MV-4-11 (cell line): ENCODE measurements around the gene MVB12B.

Source experiments
- DNase-seq: peaks from one replicate; lab custom pipeline; 2025; lab: John Stamatoyannopoulos, UW

Gene MVB12B

DNA sequence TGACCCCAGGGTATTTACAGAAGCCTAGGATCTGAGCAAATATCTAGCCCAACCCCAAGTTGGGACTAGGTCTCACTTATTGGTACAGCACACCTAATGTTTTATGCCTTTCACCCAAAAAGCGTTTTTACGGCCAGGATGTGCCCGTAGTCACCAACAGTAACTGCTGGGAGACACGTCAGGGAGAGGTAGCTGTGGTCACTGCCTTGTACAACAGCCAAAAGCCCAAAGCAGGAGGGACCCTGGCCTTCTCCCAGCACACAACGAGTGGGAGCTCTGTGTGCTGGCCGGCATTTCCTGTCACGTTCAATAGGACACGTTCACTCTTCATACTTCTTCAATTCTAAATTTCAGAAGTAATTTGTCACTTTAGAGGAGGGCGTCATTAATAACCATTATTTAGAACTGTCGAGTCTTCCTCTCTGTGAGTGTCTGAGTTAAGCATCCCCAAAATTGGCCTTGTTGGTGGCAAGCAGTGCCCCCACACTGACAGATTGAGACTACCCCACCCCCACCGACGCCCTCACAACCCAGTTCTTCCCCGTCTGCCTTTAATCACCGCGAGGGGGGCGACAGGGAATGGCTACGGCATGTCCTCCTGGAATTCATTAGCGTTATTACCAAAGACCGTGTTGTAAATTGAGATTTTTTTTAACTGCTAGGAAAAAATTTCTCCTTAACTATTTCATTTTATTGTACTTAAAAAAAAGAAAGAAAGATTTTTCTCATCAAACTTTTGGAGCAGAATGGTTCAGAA is 80.7 kb downstream of the MVB12B start:
- no peak for DNase-seq

DNA sequence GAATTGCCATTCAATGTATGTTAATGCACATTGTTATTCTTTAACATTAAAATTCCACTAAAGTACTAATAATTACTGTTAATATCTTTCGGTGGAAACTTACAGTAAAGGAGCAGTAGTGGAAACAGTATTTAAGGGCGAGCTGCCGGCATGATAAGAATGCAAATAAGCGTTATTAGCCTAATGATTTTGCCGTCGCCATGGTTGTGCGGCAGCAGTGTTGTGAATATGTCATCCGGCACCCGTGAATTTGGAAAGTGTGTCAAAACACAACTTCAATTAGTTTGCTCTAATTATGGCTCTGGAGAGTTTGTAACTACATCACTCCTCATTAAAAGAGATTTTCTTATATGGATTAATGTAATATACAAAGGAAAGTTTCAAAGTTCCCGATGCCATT is 81.4 kb downstream of the MVB12B start:
- no peak for DNase-seq

DNA sequence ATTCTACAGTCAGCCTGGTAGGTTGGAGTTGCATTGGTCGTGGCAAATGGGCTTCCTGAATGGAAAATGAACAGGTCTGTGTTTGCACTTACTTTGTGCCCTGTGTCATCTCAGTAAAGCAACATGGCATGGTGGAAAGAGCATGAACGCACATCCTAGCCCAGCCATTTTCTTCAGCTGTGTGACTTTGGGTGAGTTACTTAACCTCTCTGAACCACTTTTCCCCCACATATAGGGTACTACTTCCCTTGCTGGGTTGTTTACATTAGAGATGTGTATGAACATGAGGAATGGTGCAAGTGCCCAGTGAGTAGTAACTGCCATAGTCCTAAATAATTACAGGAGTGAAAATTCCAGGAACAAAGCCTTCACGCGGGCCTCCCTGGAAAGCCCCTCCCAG is 83.6 kb downstream of the MVB12B start:
- no peak for DNase-seq

DNA sequence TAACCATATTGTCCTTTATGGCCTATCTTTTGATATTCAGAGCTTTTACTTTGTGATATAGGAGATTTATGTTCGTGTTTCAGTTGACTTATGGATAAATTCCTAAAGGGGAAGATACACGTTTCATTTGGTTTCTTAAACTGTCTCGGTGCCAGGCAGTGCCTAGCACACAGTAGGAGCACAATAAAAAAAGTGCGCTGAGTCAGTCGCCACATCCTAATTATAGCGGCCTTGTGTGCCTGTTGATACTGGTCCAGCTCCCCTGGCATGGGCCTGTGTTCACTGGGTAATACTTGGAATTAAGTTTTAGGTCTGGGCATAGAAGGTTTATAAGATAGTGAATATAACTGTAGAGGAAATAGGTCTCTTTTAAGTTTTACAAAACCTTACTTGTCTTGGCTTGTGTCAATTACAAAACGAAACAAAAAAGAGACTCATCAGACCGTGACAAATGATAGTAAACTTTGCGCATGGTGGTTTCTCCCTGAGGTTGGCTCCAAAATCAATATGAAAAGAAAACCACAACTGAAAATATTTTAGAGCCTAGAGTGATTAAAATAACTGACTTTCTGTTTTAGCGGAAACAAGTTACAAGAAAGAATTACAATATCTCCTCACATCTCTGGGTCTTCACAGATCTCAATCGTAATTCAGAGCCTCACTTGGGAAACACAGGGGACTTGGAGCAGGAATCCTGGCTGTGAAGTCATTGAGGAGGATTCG is 84.8 kb downstream of the MVB12B start:
- peak; percentile 82 for DNase-seq

DNA sequence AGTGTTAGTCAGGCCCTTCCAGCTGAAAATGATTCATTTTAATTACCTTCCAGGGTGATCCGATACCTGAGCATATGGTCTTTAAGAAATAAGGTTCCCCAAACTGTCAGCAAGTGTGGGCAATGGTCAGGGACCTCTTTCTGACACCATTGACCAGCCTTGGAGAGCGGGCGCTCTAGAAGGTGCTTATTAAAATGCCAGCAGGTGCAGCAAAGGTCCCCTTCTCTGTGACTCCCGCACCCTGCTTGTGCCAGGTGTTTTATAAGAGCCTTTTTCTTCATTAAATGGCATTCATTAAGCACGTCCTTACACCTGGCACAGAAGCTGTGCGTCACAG is 85.3 kb downstream of the MVB12B start:
- no peak for DNase-seq

DNA sequence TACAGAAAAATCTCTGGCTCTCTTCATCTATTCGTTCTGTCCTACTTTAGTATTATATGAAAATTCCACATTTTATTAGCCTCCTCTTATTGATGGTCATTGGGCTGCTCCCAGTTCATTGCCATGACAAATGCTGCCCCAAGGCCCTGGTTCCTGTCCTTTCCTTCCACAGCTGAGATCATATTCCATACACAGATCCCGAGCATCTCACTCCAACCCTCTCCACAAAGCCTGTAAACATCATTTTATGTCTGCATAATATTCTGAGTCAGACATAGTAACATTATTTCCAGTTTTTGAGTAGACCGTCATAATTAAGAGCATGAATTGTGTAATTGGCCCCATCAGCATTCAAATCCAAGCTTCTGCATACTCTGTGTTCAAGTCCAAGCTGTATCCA is 86.3 kb downstream of the MVB12B start:
- DNase-seq, result no peak

DNA sequence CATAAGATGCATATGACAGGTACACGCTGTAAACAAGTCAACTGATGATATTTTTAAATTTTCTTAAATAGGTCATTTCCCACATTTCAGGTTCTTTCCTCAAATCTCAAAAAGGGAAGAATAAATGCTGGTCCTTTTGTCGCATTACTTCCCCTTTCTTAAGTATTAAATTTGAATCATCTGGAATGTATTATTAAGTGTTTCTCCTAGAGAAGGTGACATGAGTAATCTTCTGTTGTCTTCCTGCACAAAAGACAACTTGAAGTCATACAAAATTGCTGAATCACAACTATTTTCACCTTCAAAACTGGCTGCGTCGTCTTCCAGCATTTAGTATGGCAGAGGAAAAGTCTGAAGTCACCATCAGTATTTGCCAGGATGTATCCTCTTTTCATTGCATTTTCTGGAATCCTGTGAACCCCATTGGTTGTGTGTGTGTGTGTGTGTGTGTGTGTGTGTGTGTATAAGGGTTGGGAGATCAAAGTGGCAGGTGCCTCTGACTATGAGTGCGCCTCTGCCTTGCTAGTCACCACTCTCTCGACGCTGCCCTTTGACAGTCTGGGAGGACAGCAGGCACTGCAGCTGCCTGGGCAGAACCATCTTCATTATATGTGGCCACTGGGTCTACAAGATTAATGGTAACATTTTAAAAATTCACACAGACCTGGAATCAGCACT is 86.9 kb downstream of the MVB12B start:
- peak; percentile 45 for DNase-seq

DNA sequence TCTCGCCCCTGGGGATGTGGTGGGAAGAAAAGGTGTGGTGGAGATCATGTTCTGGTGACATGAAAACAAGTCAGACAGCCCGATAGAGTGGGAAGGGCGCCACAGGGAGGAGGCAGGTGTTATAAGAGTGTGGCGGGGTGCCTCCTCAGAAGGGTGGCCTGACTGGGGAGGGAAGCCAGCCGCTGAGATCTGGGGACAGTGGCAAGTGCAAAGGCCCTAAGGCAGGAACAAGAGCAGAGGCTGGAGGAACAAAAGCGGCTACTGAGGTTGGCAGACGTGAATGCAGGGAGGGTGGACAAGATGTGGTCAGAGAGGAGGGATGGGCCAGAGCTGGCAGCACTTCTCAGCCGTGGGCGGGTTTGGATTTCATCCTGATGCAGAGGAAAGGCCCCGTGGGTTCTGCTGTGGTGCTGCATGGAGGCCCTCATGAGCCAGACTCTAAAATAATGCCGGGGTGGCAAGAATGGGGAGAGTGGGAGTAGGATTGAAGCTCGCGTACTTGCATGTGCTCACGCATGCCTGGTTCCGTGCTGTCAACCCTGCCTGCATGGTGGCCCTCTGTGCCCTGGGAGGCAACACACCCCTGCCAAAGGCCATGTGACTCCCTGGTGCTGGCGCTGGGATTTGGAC is 89.2 kb downstream of the MVB12B start:
- DNase-seq, result no peak

DNA sequence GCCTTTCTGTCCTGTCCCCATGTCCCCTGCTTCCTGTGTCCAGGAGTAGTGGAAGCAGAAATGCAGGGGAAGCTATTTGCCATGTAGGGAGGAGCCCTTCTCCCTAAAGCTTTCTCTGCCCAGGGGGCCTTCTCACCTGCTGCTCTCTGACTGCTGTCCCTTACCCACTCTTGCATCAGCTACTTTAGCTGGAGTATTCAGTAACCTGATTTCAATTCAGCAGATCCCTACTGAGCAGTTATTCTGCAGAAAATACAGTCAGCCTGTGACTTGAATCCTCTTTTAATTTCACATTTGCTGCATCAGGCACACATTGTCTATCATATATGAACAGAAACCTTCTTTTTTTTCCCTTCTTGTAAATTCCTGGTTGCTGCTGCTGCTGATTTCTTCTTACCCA is 90.4 kb downstream of the MVB12B start:
- no peak for DNase-seq

DNA sequence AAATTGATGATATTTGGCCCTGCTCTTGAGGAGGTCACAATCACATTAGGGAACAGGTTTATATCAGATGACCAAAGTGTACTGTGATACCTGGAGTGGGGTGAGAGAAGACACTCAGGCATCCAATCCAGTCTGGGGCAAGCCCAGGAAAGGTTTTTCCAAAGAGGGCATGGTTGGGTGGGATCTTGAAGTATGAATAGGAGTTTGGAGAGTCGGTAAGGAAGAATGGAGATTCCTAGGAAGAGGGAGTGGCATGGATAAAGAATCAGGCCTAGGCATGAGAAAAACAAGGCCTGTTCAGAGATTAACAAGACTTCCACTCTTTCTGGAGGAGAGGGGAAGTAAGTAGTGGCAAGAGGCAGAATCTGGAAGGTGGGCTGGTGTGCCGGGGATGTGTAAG is 91.1 kb downstream of the MVB12B start:
- DNase-seq, result no peak

DNA sequence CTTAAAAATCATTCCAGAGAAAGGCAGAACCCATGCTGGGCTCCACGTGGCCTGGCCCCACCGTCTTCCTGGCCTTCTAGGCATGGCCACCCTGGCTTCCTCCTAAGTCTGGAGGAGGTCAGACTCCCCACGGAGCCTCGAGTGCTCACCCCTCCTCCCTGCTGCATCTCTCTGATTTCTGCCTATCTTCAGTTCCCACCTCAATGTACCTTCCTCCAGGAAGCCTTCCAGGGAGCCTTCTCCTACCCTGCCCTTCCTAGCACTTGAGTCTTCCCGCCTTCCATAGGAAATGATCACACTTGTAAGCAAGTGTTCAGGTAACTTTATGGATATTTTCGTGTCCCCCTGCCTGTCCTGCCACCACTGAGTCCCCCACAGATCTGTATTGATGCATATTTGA is 92.0 kb downstream of the MVB12B start:
- no peak for DNase-seq

DNA sequence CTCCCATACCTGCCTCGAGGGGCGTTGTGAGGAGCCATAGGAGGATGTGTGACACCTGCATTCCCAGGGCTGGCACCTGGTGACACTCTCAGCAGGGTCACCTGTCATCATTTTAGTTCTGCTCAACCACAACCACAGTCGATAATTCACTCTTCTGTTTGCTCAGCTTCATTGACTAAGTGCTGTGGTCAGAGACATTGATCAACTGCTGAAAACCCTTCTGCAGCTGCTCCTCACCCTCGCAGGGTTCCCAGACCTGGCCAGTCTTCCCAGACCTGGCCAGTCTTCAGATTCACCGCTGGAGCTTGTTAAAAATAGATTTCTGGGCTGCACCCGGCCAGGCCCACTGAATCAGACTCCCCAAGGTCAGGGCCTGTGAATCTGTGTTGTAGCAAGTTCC is 92.8 kb downstream of the MVB12B start:
- DNase-seq, result no peak

DNA sequence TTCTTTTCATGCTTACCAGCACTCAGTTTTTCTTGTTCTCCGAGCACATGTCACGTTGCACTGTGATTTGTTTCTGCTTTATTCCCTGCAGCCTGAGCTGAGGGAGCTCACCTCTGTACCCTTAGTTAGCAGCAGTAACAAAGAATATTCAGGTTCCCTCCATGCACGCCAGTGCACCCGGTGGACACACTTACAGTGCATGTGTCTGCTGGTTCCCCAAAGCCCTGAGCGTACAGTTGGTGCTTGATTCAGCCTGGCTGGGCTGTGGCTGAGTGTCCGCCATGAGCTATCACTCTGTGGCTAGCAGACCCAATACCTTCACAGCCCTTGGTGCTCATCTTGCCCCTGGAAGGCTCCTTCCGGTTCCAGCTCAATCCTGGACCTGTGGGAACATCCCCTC is 93.5 kb downstream of the MVB12B start:
- no peak for DNase-seq

DNA sequence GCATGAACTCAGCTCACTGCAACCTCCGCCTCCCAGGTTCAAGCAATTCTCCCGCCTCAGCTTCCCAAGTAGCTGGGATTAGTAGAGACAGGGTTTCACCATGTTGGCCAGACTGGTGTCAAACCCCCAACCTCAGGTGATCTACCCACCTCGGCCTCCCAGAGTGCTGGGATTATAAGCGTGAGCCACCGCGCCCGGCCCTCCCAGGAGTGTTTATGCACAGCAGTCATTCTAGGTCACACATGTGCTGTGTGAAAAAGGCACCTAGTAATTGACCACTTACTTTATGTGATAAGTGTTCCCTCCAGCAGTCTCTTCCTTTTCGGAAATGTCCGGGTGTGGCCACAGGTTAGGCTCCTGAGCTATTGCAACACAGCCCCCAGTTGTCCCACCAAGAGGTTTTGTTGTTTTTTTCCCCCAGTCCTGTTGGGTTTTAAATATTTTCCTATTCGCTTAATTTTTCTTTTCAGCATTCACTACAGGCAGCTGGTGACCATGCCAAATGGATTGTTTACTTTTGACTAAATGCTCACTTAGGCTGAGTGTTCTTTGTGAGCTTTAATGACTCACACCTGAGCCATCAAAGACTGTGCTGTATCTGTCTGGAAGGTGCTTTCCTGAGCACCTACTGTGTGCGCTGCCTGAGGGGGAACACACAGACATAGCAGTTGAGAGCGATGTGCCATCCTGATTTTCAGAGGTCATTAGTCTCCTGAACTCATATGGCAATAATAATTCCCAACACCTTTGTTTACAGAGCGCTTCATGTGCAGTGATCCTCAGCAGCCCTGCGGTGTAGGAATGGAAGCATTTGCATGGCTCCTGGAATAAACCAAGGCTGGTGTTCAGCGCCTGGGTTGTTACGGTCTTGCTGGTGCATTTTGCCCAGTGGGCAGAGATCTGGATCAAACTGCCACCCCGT is 94.3 kb downstream of the MVB12B start:
- no peak for DNase-seq

DNA sequence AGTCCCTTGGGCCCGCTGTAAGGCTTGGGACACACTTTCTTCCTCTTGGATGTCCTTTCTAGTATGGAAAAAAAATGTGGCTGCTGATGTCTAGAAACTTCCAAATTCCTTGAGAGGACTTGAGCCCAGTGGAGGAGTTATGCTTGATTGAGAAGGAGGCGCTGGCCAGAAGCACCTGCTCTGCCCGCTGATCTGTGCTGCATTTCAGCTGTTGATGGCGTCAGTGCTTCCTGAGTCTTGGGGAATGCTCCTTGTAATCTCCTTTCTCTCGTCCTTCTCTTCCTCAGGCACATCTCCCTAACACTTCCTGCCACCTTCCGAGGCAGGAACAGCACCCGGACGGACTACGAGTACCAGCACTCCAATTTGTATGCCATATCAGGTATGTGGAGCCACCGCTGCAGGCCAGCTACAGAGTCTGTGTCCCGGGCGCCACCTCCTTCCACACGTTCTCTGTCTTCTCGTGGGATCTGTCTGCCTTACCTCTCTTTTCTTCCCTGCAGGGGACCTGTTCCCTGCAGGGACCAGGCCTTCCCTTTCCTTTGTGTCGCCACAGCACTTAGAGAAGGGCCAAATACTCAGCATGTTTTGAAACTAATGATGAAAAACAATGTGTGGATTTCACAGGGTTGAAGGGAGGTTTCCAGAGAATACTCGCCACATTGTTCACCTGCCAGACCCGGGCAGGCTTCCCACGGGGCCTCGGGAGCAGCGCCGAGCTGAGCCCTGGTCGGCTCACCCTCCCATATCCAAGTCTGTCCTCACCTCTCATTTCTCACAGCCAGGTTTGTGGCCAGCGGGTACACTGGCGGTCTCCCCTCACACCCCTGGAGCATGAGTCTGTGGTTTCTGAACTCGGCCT is 95.2 kb downstream of the MVB12B start:
- no peak for DNase-seq

DNA sequence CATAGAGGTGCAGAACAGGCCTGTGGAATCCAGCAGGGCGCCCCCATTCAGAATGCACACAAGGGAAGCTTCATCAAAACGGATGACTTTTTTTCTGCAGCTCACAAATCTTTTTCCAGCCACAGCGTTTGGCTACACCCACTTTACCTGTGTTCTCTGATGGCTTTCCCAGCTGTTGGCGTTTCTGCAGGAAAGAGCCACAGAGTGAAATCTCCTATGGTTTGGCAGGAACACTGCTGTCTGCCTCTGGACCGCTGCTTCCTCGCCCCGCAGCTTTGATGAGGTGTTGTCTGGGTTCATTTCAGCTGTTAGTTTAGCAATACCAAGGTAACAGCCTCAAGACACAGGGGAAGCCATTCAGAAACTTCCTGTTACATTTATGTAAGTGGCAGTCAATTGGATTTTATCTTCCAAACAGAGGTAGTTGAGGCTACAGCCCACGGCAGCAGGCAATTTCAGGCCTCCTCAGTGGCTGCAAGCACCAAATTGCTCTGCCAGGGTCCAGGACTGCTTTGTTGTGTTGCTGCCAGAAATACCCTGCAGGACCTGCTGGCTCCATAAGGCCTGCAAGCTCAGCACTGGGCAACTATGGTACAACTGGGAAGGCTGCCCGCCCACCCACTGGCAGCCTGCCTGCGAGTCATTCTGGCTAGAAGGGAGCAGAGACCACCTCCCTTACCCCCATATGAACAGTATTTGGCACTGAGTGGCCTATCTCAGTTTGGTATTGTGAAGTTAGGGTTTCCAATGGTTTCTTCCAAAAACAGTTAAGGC is 96.7 kb downstream of the MVB12B start:
- DNase-seq, result no peak

DNA sequence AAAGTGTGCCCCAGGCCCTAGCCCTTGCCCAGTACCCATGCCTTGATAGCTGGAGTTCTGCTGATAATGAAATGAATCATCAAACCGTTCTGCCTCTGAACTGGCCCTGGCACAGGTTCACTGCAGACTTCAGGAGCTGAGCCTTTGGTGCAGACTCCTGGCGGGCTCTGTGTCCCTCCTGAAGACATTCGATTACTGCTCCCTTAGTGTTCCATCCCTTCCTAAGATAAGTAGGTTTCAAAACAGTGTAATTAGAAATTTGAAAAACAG is 97.2 kb downstream of the MVB12B start:
- DNase-seq, result no peak

DNA sequence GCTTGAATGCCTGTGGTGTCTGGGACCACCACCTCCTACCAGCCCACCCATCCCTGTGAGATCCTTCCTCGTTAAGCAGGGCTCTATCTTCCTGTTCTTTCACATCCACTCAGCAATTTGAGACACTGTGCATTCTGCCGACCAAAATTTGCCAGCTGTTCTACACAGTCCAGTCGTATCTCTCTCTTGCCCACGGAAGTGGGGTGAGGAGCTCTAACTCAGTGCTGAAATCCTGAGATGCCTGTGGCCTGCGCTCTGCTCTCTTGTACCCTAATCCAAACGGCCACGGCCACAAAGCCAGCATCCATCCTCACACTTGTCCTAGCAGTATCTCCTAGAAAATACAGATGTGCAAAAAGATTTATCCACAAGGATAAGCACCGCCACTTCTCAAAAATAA is 97.9 kb downstream of the MVB12B start:
- DNase-seq, result no peak

DNA sequence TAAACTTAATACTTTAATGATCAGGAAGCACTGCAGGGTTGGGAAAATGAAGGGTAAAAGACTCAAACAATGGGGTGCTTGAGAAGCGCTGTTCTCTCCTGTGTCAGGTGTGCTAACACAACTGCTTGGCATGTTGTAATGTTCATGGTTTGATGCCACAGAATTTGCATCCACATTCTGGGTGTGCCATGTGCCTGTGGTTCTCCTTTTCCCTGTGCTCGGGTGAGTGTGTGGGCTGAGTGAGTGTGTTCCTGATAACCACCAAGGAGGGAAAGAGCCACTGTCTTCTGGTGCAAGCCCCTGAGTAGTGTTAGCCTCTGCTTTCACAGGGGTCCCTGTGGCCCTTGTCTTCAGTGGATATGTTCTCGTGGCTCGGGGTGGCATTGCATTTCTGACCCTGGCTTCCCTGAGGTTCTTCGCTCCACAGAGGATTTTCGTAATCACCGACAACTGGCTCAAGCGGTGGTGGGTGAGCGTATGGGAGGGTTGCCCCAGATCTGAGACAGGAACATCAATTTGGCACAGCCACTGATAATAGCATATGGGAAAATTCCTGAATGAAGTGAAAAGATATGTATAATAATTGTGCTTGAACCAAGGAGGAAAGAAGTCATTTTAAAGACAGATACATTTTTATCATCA is 102.0 kb downstream of the MVB12B start:
- DNase-seq, result peak; percentile 63

DNA sequence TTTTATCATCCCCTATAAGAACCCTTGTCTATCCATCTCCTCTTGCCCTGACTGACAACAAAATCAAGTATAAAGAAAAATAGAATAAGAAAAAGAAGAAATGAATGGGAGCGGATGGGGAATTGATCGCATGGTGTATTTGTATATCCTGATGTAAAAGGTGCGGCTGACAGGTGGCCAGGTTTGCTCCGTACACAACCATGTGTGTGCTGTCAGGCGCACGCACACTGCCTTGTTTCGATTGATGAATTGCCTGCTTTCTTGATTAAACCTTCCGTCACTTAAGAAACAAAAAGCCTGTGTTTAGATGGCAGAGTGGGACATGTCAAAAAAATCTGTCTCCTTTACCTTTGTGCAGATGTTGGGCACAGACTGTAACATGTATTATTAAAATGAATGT is 102.6 kb downstream of the MVB12B start:
- no peak for DNase-seq
